ENCODE measurements around the gene NOS3. TPM values are rescaled to one million over a fixed set of nuclear protein-coding genes. Genes with fewer than 3 reads are reported as not detected.

Gene NOS3
- total and polyA plus RNA-seq, 9 of the 15 experiments (the other 6 are each of a cell fraction or from before 2014, with no cell fraction given) = 1.1 to 121 (median 23.6) TPM

- TF ChIP-seq TAF7 (tag; IDR thresholded peaks at IDR 0.05) (0 out of 2 replicates have a peak, but pooled peaks have one; percentile 36), LEF1 (IDR thresholded peaks at IDR 0.05) (no peak), ZNF436 (CRISPR knock-in tag; IDR thresholded peaks at IDR 0.05) (no peak), TFAP4 (CRISPR knock-in tag; IDR thresholded peaks at IDR 0.05; ENCODE audit: borderline replicate concordance) (peak; percentile 67; the same call in 1 of the 2 replicates), CBFA2T2 (conservative IDR thresholded peaks at IDR 0.05) (no peak), ZZZ3 (IDR thresholded peaks at IDR 0.05) (no peak), HNRNPL (IDR thresholded peaks at IDR 0.05; ENCODE audit: low read depth, low read length) (peak; percentile 95), ZNF253 (CRISPR knock-in tag; conservative IDR thresholded peaks at IDR 0.05) (no peak), CHD7 (IDR thresholded peaks at IDR 0.05; ENCODE audit: low read depth, low read length) (no peak), SMC3 (conservative IDR thresholded peaks at IDR 0.05; ENCODE audit: insufficient read depth, low read depth, low read length) (peak; percentile 20; the same call in 1 of the 2 replicates)
- TF ChIP-seq, protein P1, sequence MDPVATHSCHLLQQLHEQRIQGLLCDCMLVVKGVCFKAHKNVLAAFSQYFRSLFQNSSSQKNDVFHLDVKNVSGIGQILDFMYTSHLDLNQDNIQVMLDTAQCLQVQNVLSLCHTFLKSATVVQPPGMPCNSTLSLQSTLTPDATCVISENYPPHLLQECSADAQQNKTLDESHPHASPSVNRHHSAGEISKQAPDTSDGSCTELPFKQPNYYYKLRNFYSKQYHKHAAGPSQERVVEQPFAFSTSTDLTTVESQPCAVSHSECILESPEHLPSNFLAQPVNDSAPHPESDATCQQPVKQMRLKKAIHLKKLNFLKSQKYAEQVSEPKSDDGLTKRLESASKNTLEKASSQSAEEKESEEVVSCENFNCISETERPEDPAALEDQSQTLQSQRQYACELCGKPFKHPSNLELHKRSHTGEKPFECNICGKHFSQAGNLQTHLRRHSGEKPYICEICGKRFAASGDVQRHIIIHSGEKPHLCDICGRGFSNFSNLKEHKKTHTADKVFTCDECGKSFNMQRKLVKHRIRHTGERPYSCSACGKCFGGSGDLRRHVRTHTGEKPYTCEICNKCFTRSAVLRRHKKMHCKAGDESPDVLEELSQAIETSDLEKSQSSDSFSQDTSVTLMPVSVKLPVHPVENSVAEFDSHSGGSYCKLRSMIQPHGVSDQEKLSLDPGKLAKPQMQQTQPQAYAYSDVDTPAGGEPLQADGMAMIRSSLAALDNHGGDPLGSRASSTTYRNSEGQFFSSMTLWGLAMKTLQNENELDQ (CRISPR knock-in tag; IDR thresholded peaks at IDR 0.05; ENCODE audit: borderline replicate concordance) = no peak
Observed at GRCh38 chr7:151009327-151010036, 18.7 kb downstream of the NOS3 start (continued).

All from K562 (cell line).